MV-4-11 (cell line): ENCODE data around the gene AGK.
"Not testable (repeated sequence)": the region's sequence is repeated elsewhere in the genome, so short reads cannot be mapped to it uniquely, and the experiment has no call there.

Experiments used
- DNase-seq: peaks from one replicate; lab custom pipeline; 2025; lab: John Stamatoyannopoulos, UW

Gene AGK

DNA sequence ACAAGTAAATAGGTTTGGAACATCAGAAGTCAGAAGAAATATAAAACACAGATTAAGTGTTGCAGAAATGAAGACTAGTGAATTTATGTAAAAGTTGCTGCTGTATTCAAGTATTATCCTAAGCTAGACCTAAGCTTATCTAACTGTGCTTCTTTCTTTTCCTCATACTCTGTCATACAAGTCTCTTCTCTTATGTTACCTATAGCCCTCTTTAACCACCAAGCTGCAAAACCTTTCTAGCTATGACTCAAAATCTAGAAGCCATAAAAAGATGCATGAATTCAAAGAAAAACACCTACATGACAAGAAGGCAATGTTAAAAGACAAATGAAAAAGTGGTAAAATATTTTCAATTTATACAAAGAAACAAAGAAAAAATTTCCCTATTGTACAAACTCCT lies 127.8 kb downstream of the AGK start:
- DNase-seq, result no peak

DNA sequence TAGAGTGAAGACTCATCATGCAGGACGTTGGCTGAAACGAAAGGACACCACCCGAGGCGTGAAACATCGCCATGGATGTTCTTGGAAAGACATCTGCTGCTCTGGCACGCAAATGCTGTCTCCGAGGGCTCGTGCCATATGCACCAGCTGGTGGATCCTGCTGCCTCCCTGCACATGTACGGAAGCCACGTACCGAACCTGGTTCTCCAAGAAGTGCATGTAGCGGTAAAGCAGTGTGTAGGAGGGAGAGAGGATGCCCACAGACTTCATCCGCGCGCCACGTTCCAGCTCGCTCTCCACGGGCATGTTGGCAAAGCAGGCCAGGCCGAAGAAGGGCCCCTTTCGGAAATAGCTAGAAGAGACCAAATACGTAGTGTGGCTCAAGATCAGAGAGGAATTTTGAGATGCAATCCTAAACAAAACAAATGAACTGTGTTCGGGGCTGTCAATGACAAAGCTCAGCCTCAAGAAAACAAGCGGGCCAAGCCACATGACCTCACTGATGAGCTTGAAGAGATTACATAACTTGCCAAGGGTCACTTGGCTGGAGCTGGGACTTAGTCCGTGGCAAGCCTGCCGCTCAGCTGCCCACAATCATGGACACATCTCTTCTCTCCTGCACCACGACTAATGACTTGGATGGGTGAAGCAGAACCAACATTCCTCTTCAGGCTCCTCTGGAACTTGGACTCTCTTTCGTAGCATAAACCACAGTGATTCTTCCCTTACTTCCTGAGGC lies 134.2 kb downstream of the AGK start:
- DNase-seq, result no peak

DNA sequence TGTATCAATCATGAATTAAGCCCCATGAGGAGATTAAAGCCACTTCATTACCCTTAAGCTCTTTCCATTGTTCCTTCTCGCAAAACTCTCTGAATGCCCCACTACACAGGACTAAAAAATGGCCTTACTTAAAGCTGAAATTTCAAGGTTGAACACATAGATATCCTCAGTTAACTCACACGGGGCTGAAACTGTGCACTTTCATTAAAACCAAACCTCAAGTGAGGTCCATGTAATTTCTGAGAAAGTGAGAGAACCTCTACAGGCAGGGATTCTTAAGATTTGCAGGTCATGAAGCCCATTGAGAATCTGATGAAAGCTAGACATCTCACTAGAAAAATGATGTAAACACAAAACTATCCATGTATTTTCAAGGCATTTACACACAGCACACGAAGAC lies 134.9 kb downstream of the AGK start:
- no peak for DNase-seq

DNA sequence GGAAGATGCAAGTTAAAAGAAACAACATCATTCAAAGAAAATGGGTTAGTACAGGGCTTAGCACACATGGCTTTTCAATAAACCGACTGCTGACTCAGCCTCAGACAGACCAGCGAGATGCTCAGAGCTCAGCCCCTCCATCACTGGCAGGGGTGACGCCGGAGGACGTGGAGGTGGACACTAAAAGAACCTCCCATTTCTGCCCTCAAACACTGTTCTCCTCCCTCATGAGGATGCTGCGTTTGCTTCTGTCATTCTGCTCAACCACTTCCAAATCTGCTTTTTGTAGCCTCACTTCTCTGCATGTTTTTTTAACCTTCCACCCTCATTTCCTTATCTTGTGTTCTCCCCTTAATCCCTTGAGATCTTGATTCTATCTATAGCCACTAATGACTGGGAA lies 135.5 kb downstream of the AGK start:
- no peak for DNase-seq

DNA sequence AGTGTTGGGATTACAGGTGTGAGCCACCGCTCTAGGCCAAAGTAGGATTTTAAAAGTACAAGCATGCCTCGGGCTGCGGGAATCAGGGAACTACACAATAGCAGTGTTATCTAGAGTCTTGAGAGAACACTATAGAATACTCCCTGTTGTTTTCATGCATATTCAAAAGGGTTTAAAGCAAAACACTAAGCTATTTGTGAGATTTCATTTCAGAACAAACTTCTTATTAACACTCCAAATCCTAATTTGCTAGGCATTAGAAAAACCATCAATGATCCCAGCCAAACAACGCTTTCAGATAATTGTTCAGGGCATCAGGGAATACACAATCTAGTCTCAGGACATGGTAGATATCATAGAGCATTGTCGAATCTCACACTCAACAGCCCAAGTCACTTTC lies 136.8 kb downstream of the AGK start:
- DNase-seq, result no peak

DNA sequence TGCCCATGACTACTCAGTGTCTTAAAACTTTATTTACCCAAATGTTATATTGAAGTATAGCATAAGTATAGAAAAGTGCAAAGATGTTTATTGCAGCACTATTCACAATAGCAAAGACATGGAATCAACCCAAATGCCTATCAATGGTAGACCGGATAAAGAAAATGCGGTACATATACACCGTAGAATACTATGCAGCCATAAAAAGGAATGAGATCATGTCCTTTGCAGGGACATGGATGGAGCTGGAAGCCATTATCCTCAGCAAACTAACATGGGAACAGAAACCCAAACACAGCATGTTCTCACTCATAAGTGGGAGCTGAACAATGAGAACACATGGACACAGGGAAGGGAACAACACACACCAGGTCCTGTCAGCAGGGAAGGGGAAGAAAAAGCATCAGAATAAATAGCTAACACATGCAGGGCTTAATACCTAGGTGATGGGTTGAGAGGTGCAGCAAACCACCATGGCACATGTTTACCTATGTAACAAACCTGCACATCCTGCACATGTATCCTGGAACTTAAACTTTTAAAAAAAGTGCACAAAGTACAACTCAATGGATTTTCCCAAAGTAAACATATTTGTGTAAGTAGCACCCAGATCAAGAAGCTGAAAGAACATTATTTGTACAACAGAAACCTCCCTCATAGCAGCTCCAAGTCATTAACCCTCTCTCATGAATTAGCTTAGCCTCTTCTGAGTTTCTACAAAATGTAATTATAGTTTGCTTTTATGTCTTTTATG lies 138.0 kb downstream of the AGK start:
- DNase-seq, result not testable (repeated sequence)

DNA sequence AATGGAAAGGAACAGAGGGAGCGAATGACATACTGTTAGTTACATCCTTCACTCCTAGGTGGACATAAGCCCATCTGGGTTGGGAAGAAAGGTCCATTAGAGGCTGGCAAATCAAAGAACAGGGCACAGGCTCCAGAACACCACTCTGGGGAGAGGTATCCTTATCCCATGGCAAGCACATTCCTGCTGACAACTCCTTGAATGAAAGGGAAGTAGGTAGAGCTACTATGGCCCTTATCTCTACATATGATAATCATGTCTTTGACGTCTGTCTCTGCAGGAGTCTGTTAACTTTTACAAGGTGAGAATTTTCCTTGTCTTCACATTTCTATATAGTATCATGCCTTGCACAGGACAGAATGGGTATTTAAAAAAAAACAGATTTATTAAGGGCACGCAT lies 140.3 kb downstream of the AGK start:
- DNase-seq, result no peak

DNA sequence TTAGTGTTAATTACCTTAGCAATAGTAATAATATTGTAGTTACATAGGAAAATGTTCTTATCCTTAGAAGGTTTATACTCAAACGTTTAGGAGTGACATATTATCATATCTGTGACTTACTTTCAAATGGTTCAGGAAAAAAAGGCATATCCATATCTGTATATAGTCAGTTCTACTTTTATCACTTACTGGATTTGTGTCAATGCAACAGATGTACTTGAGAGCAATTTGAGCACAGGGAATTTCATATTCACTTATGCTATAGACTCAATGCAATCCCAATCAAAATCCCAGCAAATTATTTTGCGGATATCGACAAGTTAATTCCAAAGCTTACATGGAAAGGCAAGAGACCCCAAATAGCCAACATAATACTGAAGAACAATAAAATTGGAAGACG lies 140.8 kb downstream of the AGK start:
- DNase-seq, result no peak

DNA sequence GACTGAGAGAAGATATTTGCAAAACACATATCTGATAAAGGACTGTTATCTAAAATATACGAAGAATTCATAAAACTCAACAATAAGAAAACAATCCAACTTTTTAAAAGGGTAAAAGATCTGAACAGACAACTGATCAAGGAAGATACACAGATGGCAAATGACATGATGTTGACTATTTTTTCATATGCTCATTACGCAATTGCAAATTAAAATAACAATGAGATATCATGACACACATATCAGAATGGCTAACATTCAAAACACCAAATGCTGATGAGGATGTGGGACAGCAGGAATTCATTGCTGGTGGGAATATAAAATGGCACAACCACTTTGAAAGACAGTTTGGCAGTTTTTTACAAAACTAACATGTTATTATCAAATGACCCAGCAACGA lies 141.9 kb downstream of the AGK start:
- DNase-seq, result no peak

DNA sequence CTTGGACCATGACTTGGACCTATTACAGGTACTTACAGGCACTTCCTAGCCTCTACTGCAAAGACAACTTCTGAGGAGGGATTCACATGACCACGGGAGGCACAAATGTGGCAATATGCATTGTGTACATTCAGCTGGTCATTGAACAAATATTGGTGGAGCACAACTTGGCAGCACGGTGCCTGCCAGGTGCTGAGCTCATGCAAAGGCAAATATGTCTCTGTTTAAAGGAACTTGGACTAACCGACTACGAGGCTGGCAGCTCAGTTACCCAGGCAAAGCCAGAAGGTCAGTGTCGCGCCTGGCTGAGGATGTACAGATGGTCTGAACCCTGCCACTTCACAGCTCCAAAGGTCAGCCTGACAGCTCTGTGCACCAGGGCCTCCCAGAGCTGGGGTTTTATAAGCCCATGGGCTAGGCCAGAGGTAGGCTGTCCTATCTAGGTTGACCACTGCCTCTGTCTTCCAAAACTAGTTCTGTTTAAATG lies 144.6 kb downstream of the AGK start:
- DNase-seq, result no peak

DNA sequence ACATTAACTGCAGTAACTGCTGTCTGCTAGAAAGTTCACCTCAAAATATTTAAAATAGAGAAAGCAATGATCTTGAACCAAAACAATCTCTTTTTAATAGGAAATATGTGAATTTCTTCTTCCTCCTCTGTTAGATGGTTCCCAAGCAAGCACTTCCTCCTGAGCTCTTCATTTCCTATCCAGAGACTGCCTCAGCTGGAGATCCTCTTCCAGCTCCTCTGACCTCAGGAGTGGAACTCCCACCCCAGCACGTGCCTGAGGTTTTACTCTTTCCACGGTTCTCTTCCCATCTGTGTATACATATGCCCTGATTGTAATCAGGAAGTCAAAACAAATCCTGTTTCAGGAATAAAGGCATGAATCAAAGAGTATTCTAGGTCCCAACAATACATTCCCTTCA lies 145.1 kb downstream of the AGK start:
- peak; percentile 20 for DNase-seq

DNA sequence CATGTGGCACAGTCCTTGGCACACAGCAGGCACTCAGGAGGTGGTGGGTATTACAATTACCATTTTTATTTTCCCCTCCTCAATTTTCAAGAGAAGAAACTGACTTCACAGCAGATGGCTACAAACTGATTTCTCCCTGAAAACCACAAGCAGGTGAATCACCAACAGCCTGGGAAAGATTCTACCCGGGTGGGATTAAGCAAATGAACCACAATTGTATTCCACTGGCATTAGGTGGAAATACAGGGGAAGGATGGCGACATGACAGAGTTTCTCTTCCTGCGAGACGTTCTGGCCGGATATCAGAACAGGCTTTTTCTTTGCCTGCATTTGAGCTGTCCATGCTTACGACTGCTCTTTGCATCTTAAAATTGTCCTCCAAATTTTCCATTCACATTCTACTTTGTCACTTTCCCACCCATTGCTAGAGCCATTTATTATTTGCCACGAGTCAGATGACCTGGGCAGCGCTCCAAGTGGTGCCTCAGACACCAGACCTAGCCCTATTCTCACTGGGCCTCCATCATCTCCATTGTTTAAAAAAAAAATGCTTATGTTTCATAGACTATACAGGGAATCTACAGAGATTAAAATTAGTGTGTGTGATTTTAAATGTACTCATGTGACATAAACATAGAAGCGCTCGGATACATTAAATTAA lies 146.1 kb downstream of the AGK start:
- peak; percentile 74 for DNase-seq

DNA sequence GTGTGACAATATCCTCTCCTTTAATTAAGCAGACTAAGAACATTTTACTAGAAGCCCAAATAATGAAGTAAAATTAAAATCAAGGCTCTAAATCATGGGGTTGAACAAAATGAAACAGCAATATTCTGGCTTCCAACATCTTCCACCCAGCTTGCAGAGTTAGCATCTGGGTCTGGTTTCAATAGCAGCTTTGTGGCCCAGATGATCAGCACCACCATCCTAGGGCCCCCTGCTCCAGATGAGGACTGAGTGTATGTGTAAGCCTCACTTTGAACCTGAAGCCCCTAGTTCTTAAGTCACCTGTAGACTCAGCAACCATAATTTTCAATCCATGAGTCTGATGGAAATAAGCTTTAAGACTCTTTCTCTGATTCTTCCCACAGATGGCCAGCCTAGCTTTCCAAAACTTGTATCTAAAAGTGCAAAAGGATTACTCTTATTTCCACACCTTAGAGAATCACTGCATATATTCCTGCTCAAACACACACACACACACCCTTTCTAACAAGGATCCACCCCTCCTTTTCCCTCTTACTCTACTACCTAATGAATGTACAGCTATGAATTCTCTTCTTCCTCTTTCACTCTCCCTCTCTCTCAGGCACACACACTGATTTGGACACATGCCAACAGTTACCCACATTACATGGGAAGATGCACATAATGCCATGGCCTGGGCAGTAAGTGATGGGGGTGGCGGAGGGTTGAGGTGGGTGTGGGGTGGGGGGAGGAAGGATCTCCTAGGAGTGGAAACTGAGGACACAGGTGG lies 147.2 kb downstream of the AGK start:
- peak; percentile 80 for DNase-seq

DNA sequence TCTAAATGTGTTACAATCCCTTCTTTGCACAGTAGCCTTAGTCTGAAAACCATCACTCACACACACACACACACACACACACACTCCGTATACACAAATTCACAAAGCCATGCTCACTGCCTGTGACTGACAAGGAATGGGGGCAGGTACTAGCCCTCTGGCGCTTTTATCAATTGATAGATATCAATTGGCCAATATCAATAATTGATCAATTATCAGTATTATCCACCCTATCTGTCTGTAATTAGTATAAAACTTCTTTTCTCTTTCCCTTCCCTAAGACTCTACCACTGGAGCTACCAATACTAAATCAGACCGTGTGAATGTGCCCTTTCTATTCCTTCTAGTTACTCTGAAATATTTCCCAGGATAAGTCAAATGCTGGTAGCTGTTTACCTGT lies 148.7 kb downstream of the AGK start:
- no peak for DNase-seq

DNA sequence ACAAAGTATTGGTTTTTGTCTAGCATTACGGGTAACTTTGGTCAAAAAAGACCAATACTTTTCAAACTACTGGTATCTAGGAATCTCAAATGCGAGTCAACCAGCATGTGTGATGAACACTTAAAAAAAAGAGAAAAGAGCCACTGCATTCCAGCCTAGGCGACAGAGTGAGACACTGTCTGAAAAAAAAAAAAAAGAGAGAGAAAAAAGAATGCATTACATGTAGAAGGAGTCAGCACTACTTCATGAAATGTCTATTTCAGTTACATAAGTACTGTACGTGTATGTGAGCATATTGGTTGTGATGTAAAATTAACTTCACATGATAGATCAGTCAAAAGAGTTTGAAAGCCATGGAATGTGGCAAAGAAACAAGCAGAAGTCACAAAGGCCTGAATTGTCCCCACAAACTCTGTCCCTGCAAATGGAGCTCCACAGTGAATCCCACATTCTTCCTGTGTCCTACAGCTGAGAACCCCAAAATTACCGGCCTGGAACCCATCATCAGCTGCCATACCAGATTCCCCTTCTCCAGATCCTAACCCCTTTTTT lies 149.2 kb downstream of the AGK start:
- no peak for DNase-seq

DNA sequence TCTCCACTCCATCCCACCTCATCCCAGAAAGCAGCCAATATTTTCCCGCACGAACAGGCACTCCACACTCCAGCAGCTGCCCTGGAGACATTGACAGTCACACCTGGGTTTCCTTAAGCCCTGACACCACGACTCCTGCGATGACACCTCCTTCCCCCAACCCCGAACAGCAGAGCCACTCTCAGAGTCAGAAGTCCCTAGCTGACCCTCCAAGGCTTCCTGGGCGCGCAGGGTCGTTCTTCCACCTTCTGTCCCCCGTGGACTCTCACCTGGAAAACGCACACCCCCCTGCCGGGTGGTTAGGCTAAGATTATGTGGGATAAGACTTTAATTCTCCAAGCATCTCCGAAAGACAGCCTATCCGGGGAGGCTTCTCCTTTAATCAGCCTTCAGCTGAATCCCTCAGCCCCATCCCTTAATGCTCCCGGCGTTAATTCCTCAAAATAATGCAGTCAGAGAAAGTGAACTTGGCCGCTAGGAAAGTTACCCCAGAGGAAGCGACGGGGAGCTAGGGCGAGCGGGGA lies 149.7 kb downstream of the AGK start:
- DNase-seq, result no peak

DNA sequence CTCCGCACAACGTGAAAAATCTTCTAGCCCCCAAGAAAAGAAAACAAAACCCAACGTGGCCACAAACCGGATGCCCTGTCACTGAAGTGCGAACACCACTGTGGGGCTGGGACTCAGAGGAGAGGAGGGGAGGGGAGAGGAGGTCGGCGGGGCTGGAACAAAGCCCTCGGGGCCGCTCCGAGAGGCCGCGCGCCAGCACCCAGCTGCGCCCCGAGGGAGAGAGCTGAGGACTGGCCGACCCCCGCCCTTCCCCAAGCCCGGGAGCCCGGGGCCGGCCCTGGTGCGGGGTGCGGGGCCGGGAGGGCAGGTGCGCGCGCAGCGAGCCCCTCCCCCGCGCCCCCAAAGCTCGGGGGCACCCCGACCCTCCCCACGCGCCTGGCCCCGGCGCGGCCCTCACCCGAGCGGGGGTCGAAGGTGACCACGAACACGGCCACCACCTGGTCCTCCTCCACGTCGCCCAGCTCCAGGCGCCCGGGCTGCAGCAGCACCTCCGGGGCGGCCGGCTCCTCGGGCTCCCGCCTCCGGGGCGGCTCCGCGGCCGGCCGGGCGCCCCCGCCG lies 150.4 kb downstream of the AGK start:
- no peak for DNase-seq

DNA sequence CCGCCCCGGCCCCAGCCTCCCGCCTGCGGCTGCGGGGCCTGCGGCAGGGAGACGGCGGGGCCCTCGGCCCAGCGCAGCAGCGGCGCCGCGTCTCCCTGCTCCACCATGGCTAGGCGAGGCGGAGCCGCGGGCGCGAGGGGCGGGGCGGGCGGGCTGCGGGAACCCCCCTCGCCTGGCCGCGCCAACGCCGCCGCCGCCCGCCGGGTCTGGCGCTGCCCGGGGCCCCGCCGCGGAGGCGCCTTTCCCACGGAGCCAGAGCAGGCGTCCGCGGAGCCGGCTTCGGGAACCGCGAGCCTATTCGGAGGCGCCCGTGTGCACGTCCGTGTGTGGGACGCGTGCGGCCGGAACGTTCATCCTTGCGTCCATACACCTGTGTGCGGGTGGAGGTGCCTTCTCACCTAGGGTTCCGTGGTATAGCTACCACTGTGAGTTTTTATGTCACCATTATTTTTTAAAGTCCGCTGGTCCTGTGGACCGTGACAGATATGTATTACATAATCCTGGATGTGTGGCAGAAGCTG lies 150.9 kb downstream of the AGK start, which contains the start of gene DENND11:
DENND11 (minus strand) TSS at position 120 of the 521 bp plus-strand sequence; CDS start at position 107, 13 bp downstream.
- no peak for DNase-seq

DNA sequence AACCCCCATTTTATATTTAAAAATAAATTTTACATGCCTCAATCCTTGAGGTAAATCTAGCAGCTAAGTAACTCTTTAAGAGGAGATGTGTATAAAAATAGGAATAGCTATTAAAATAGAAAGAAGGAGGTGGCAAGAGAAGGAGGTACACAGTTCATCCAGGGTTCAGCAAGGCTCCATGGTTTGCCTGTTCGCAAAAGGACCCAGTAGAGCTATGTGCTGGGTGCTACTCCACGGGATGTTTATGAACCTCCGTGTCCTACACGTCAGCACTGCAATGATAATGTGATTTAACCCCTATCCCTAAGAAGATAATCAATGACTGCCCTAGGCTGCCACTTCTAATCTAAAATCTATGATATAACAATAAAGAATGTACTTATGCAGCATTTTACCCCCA lies 151.7 kb downstream of the AGK start:
- no peak for DNase-seq

DNA sequence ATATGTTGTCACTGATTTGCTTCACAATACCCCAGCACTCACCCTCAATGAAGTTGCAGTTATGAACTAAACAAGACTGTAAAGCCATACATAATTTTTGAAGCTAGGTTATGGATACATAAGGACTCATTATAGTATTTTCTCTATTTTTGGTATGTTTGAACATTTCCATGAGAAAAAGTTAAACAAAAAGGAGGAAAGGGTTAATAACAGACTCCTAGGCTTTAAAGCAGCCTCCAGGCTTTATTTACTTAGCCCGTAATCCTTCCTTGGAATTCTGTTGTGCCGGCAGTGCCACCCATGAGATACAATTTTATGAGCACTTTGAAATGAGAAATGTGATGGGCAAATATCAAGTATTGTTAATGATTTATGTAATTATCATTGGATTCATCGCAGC lies 152.9 kb downstream of the AGK start:
- no peak for DNase-seq

DNA sequence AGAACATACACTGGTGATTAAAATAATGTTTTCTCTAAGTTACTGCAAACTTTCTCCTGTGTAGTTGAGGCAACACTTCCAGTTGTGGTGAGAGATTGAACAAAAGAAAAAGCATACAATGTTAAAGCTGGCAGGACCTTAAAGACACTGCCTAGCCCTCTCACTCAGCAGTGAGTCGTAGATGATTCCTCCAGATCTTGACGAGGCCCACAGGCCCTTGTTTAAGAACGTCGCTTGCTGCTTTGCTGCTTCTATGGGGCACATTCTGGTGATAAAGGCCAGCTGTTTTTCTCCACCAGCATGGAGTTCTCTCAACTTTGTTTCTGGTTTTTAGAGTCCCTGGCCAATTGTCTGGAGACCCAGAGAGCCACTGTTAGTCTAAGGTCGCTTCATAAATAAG lies 153.5 kb downstream of the AGK start:
- no peak for DNase-seq
